GF-D8 (cell line): ENCODE data around the gene LTBR.

Experiments used
- DNase-seq: peaks from one replicate; lab custom pipeline; 2025; lab: John Stamatoyannopoulos, UW

LTBR gene

GRCh38 chr12:6368906-6369525 lies 14.9 kb upstream of the LTBR start:
- DNase-seq, result no peak

GRCh38 chr12:6369916-6370575 lies 13.9 kb upstream of the LTBR start:
- no peak for DNase-seq

GRCh38 chr12:6370576-6370935 lies 13.4 kb upstream of the LTBR start:
- DNase-seq, result no peak

GRCh38 chr12:6370994-6371754 lies 12.8 kb upstream of the LTBR start:
- no peak for DNase-seq

GRCh38 chr12:6372403-6373003 lies 11.5 kb upstream of the LTBR start:
- peak; percentile 76 for DNase-seq

GRCh38 chr12:6373022-6373787 lies 10.8 kb upstream of the LTBR start:
- no peak for DNase-seq

GRCh38 chr12:6374028-6374785 lies 9.8 kb upstream of the LTBR start:
- no peak for DNase-seq

- no peak for DNase-seq
Measured at GRCh38 chr12:6374786-6375160, 9.2 kb upstream of the LTBR start.

- no peak for DNase-seq
Measured at GRCh38 chr12:6375269-6376078, 8.5 kb upstream of the LTBR start, which contains the start of gene SCNN1A. TSS of gene SCNN1A (minus strand) at chr12:6375563. CDS start at chr12:6374783, 780 bp downstream.

GRCh38 chr12:6376079-6376869 lies 7.7 kb upstream of the LTBR start:
- DNase-seq, result peak; percentile 32

- no peak for DNase-seq
Measured at GRCh38 chr12:6376870-6377666, 6.9 kb upstream of the LTBR start.

GRCh38 chr12:6377667-6377994 lies 6.3 kb upstream of the LTBR start:
- DNase-seq, result no peak

- DNase-seq, result no peak
Measured at GRCh38 chr12:6378709-6379472, 5.1 kb upstream of the LTBR start.

- no peak for DNase-seq
Measured at GRCh38 chr12:6380141-6381121, 3.5 kb upstream of the LTBR start.

- DNase-seq, result no peak
Measured at GRCh38 chr12:6382371-6382770, 1.6 kb upstream of the LTBR start.

- DNase-seq, result no peak
Measured at GRCh38 chr12:6382982-6383381, 980 bp upstream of the LTBR start.
